HUES64 (cell line): Measurements from ENCODE around the gene MINDY4.

Experiments used
- H3K27ac ChIP-seq: 2 replicates; pipeline ENCODE4 v1.7.0; 2013; ENCODE audit warnings: low read depth, low read length, inconsistent platforms
- H3K27me3 ChIP-seq: 2 replicates; pipeline ENCODE4 v1.6.1; 2013; ENCODE audit warnings: mild to moderate bottlenecking, low read length; ENCODE audit not compliant: insufficient read depth
- H3K36me3 ChIP-seq: 2 replicates; pipeline ENCODE4 v1.6.1; 2013; ENCODE audit warnings: mild to moderate bottlenecking, low read length; ENCODE audit not compliant: insufficient read depth
- H3K4me1 ChIP-seq: 2 replicates; pipeline ENCODE4 v1.6.1; 2013; ENCODE audit warnings: mild to moderate bottlenecking, low read length, moderate library complexity; ENCODE audit not compliant: insufficient read depth
- H3K4me3 ChIP-seq: 2 replicates; pipeline ENCODE4 v1.5.1; 2013; ENCODE audit warnings: mild to moderate bottlenecking, low read length, moderate library complexity
- H3K9ac ChIP-seq: 2 replicates; pipeline ENCODE4 v1.6.1; 2013; ENCODE audit warnings: mild to moderate bottlenecking, low read depth, low read length
- H3K9me3 ChIP-seq: 2 replicates; pipeline ENCODE4 v1.6.1; 2013; ENCODE audit warnings: low read depth, low read length; ENCODE audit not compliant: insufficient read depth
- WGBS: fragments of 150-250, 120-280 bp; methylation state at CpG from one replicate; pipeline ENCODE4 v1.1.7; 2013; ENCODE audit warnings: missing lambda C conversion rate; 5-methylcytosine and 5-hydroxymethylcytosine counted together

The MINDY4 gene

GRCh38 chr7:30907527-30908267, 136.5 kb downstream of the MINDY4 start:
- 86% methylated on average over 14 of the region's 14 CpGs for WGBS
- Histone ChIP-seq H3K4me3 (no peak overlapping the region), H3K27me3 (no peaks in the 10 kb centered on the region), H3K9me3 (no peaks in the 10 kb centered on the region), H3K4me1 (no peaks in the 10 kb centered on the region), H3K27ac (no peak overlapping the region), H3K36me3 (no peaks in the 10 kb centered on the region), H3K9ac (no peak overlapping the region)

GRCh38 chr7:30908681-30909080, 137.5 kb downstream of the MINDY4 start:
- WGBS, result 74% methylated on average over 10 of the region's 10 CpGs
- Histone ChIP-seq H3K4me1 (no peaks in the 10 kb centered on the region), H3K36me3 (no peaks in the 10 kb centered on the region), H3K9ac (no peak overlapping the region), H3K4me3 (no peak overlapping the region), H3K27me3 (no peaks in the 10 kb centered on the region), H3K27ac (no peak overlapping the region), H3K9me3 (no peaks in the 10 kb centered on the region)

- H3K27ac ChIP-seq, result no peak overlapping the region
- H3K9me3 ChIP-seq, result no peaks in the 10 kb centered on the region
- no peaks in the 10 kb centered on the region for H3K36me3 ChIP-seq
- no peaks in the 10 kb centered on the region for H3K27me3 ChIP-seq
- H3K4me3 ChIP-seq, result no peak overlapping the region
- 93% methylated on average over 6 of the region's 6 CpGs for WGBS
- no peaks in the 10 kb centered on the region for H3K4me1 ChIP-seq
- H3K9ac ChIP-seq, result no peak overlapping the region
Measured at GRCh38 chr7:30909431-30909830, 138.2 kb downstream of the MINDY4 start.

- H3K4me1 ChIP-seq, result no peaks in the 10 kb centered on the region
- H3K9me3 ChIP-seq, result no peaks in the 10 kb centered on the region
- H3K4me3 ChIP-seq, result no peak overlapping the region
- no peaks in the 10 kb centered on the region for H3K27me3 ChIP-seq
- no peak overlapping the region for H3K9ac ChIP-seq
- WGBS, result 92% methylated on average over 11 of the region's 11 CpGs
- H3K36me3 ChIP-seq, result no peaks in the 10 kb centered on the region
- no peak overlapping the region for H3K27ac ChIP-seq
Measured at GRCh38 chr7:30910411-30911073, 139.3 kb downstream of the MINDY4 start.

GRCh38 chr7:30911133-30911532, 139.9 kb downstream of the MINDY4 start:
- no peaks in the 10 kb centered on the region for H3K27me3 ChIP-seq
- H3K4me3 ChIP-seq, result no peak overlapping the region
- no peak overlapping the region for H3K27ac ChIP-seq
- no peaks in the 10 kb centered on the region for H3K36me3 ChIP-seq
- H3K9me3 ChIP-seq, result no peaks in the 10 kb centered on the region
- H3K4me1 ChIP-seq, result no peaks in the 10 kb centered on the region
- H3K9ac ChIP-seq, result no peak overlapping the region
- WGBS, result 91% methylated on average over 11 of the region's 11 CpGs

GRCh38 chr7:30911561-30911969, 140.3 kb downstream of the MINDY4 start, which contains the start of gene AQP1:
Gene AQP1, plus strand, starts transcription at chr7:30911853. Its CDS starts 57 bp downstream, at chr7:30911910.
- H3K36me3 ChIP-seq, result no peaks in the 10 kb centered on the region
- no peaks in the 10 kb centered on the region for H3K9me3 ChIP-seq
- H3K9ac ChIP-seq, result no peak within 1 kb of the TSS
- no peak within 1 kb of the TSS for H3K27ac ChIP-seq
- H3K4me1 ChIP-seq, result no peaks in the 10 kb centered on the region
- no peaks in the 10 kb centered on the region for H3K27me3 ChIP-seq
- 67% methylated on average over 12 of the region's 12 CpGs for WGBS
- H3K4me3 ChIP-seq, result no peak within 1 kb of the TSS

GRCh38 chr7:30912021-30912730, 141.0 kb downstream of the MINDY4 start:
- WGBS, result 94% methylated on average over 26 of the region's 26 CpGs
- Histone ChIP-seq H3K36me3 (no peaks in the 10 kb centered on the region), H3K9ac (no peak overlapping the region), H3K27ac (no peak overlapping the region), H3K4me1 (no peaks in the 10 kb centered on the region), H3K9me3 (no peaks in the 10 kb centered on the region), H3K27me3 (no peaks in the 10 kb centered on the region), H3K4me3 (no peak overlapping the region)

GRCh38 chr7:30912731-30912985, 141.4 kb downstream of the MINDY4 start:
- H3K27me3 ChIP-seq, result no peaks in the 10 kb centered on the region
- 97% methylated on average over 2 of the region's 2 CpGs for WGBS
- no peaks in the 10 kb centered on the region for H3K4me1 ChIP-seq
- no peaks in the 10 kb centered on the region for H3K36me3 ChIP-seq
- H3K4me3 ChIP-seq, result no peak overlapping the region
- H3K9me3 ChIP-seq, result no peaks in the 10 kb centered on the region
- H3K27ac ChIP-seq, result no peak overlapping the region
- no peak overlapping the region for H3K9ac ChIP-seq

GRCh38 chr7:30912986-30913811, 142.0 kb downstream of the MINDY4 start:
- H3K9me3 ChIP-seq, result no peaks in the 10 kb centered on the region
- no peak overlapping the region for H3K9ac ChIP-seq
- no peak overlapping the region for H3K4me3 ChIP-seq
- WGBS, result 85% methylated on average over 17 of the region's 17 CpGs
- H3K27me3 ChIP-seq, result no peaks in the 10 kb centered on the region
- no peaks in the 10 kb centered on the region for H3K4me1 ChIP-seq
- H3K27ac ChIP-seq, result no peak overlapping the region
- H3K36me3 ChIP-seq, result no peaks in the 10 kb centered on the region

- Histone ChIP-seq H3K27ac (no peak overlapping the region), H3K4me3 (no peak overlapping the region), H3K36me3 (no peaks in the 10 kb centered on the region), H3K9ac (no peak overlapping the region), H3K4me1 (no peaks in the 10 kb centered on the region), H3K9me3 (no peaks in the 10 kb centered on the region), H3K27me3 (no peaks in the 10 kb centered on the region)
- 82% methylated on average over 15 of the region's 16 CpGs for WGBS
Measured at GRCh38 chr7:30913821-30914515, 142.8 kb downstream of the MINDY4 start.
